ENCODE measurements around the gene PDZD2. TPM values are rescaled to one million over a fixed set of nuclear protein-coding genes. Genes with fewer than 3 reads are reported as not detected.

Gene PDZD2
- total and polyA plus RNA-seq, 2 experiments from 2014 or later = 0.21 TPM; not detected in 1

DNA sequence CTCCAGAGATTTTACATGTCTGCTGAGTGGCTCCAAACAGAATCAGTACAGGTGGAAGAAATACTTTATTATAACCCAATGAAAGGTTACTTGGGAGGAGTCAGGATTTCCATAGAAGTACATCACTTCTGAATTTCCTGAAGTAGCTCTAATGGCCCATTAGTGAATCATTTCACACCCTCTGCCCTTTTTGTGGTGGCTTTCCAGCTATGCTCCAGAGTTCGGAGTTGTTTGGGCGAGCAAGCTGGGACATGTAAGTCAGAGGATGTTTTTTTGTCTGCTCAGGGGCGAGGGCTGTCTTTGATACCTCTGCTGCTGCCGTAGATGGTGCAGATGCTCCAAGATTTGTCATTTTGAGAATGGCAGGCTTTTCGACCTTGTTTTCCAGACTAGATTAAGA lies 309.1 kb downstream of the PDZD2 start:
- H3K79me2 ChIP-seq (ENCODE audit: insufficient read depth) = no peaks in the 10 kb centered on the region
- no peak overlapping the region for H2AFZ ChIP-seq
- no peak for DNase-seq
- no peaks in the 10 kb centered on the region for H3K9me2 ChIP-seq (ENCODE audit: insufficient read depth)
- H3K9me3 ChIP-seq (ENCODE audit: low read depth) = no peaks in the 10 kb centered on the region
- H3F3A ChIP-seq (ENCODE audit: insufficient read depth) = no peaks in the 10 kb centered on the region
- no peak overlapping the region for H3K4me2 ChIP-seq (ENCODE audit: unreplicated experiment)
- TF ChIP-seq EZH2phosphoT487 (IDR thresholded peaks at IDR 0.05; ENCODE audit: insufficient read depth, low read depth) (no peak), EZH2 (IDR thresholded peaks at IDR 0.05; ENCODE audit: insufficient read depth, poor library complexity, severe bottlenecking) (no peak)
- WGBS, 2 experiments (ENCODE audit: low coverage in 1 of 2, low lambda C conversion rate in 2 of 2, missing lambda C conversion rate in 2 of 2) = 75 to 78% methylated on average over 5 of the region's 5 CpGs
- H3K9ac ChIP-seq = no peak overlapping the region
- H3K27me3 ChIP-seq (replicated peaks; ENCODE audit: insufficient read depth) = peaks cover 31% of the 10 kb centered on the region
- no peaks in the 10 kb centered on the region for H3K4me1 ChIP-seq (ENCODE audit: insufficient read depth)
- no peaks in the 10 kb centered on the region for H4K20me1 ChIP-seq (ENCODE audit: insufficient read depth)
- in situ Hi-C loops (cut with MboI) = no loop called here
- no peak overlapping the region for H3K27ac ChIP-seq
- no peak overlapping the region for H3K4me3 ChIP-seq
- no peaks in the 10 kb centered on the region for H3K36me3 ChIP-seq (ENCODE audit: low read depth)

DNA sequence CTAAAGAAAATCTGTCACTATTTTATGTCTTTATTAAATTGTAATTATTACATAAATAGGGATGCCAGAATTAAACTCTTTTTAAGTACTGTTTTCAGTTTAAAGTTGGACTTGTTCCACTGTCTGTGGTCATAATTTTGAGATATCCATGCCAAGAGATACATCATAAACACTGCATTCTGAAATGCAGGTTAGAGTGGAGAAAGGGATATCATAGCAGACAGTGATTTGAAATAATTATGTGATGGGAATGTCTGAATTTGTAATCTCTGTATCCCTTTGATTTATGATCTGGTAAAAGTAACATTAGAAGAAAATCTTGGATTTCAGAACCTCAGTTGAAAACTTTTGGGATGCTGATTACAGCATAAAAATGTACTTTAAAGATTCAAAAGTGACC lies 313.1 kb downstream of the PDZD2 start:
- Histone ChIP-seq H3F3A (ENCODE audit: insufficient read depth) (no peaks in the 10 kb centered on the region), H3K4me2 (ENCODE audit: unreplicated experiment) (no peak overlapping the region), H3K4me1 (ENCODE audit: insufficient read depth) (no peaks in the 10 kb centered on the region), H2AFZ (no peak overlapping the region), H3K27me3 (replicated peaks; ENCODE audit: insufficient read depth) (peaks cover 30% of the 10 kb centered on the region), H3K4me3 (no peak overlapping the region), H3K79me2 (ENCODE audit: insufficient read depth) (no peaks in the 10 kb centered on the region), H3K9me2 (ENCODE audit: insufficient read depth) (no peaks in the 10 kb centered on the region), H3K36me3 (ENCODE audit: low read depth) (no peaks in the 10 kb centered on the region), H4K20me1 (ENCODE audit: insufficient read depth) (no peaks in the 10 kb centered on the region), H3K27ac (no peak overlapping the region), H3K9me3 (ENCODE audit: low read depth) (no peaks in the 10 kb centered on the region), H3K9ac (no peak overlapping the region)
- TF ChIP-seq EZH2 (IDR thresholded peaks at IDR 0.05; ENCODE audit: insufficient read depth, poor library complexity, severe bottlenecking) (no peak), EZH2phosphoT487 (IDR thresholded peaks at IDR 0.05; ENCODE audit: insufficient read depth, low read depth) (no peak)
- in situ Hi-C loops (cut with MboI) = no loop called here
- DNase-seq = no peak

DNA sequence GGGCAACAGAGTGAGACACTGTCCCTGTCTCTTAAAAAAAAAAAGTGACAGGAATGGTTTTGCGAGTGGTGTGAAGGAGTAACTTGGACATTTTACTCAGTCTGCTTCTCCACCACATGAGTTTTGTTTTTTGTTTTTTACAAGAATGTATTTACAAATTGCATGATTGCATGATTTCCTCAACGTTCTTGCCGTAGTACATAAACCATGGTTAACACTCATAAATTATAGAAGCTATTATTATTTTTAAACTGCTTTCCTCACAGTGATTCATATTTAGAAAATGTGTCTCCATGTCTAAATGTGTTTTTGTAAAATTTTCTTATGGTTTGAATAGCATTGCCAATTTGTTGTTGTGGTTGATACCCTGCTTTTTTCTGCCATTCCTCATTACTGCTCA lies 315.2 kb downstream of the PDZD2 start:
- TF ChIP-seq EZH2 (IDR thresholded peaks at IDR 0.05; ENCODE audit: insufficient read depth, poor library complexity, severe bottlenecking) (no peak), EZH2phosphoT487 (IDR thresholded peaks at IDR 0.05; ENCODE audit: insufficient read depth, low read depth) (no peak)
- no peak overlapping the region for H2AFZ ChIP-seq
- WGBS, 2 experiments (ENCODE audit: low coverage in 1 of 2, low lambda C conversion rate in 2 of 2, missing lambda C conversion rate in 2 of 2) = 0 to 1% methylated on average over 3 of the region's 3 CpGs
- no peaks in the 10 kb centered on the region for H3K36me3 ChIP-seq (ENCODE audit: low read depth)
- no peaks in the 10 kb centered on the region for H3F3A ChIP-seq (ENCODE audit: insufficient read depth)
- no peak overlapping the region for H3K4me2 ChIP-seq (ENCODE audit: unreplicated experiment)
- DNase-seq = no peak
- no peak overlapping the region for H3K9ac ChIP-seq
- in situ Hi-C loops (cut with MboI) = no loop called here
- no peaks in the 10 kb centered on the region for H3K4me1 ChIP-seq (ENCODE audit: insufficient read depth)
- H3K79me2 ChIP-seq (ENCODE audit: insufficient read depth) = no peaks in the 10 kb centered on the region
- H3K27ac ChIP-seq = no peak overlapping the region
- no peaks in the 10 kb centered on the region for H3K9me3 ChIP-seq (ENCODE audit: low read depth)
- no peaks in the 10 kb centered on the region for H3K9me2 ChIP-seq (ENCODE audit: insufficient read depth)
- no peak overlapping the region for H3K4me3 ChIP-seq
- H4K20me1 ChIP-seq (ENCODE audit: insufficient read depth) = no peaks in the 10 kb centered on the region
- H3K27me3 ChIP-seq (replicated peaks; ENCODE audit: insufficient read depth) = peaks cover 38% of the 10 kb centered on the region

DNA sequence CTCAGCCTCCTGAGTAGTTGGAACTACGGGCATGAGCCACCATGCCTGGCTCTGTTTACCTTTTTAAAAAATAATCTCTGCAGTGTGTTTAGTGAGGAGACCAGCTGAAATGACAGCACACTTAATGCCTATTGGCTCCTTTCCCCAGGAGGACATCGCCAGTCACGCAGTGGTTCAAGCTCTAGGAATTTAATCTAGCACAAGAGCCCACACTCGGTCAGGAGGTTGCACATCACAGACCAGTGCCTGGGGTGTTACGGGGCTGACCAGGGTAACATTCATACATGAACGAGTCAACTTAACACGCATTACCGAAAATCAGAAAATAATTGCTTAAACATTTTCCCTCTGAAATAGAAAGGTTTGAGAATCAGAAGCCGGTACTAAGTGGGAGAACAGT lies 318.2 kb downstream of the PDZD2 start:
- H3K4me3 ChIP-seq = no peak overlapping the region
- H4K20me1 ChIP-seq (ENCODE audit: insufficient read depth) = no peaks in the 10 kb centered on the region
- no peak for TF ChIP-seq EZH2 (IDR thresholded peaks at IDR 0.05; ENCODE audit: insufficient read depth, poor library complexity, severe bottlenecking)
- no peak for TF ChIP-seq EZH2phosphoT487 (IDR thresholded peaks at IDR 0.05; ENCODE audit: insufficient read depth, low read depth)
- no peaks in the 10 kb centered on the region for H3K9me3 ChIP-seq (ENCODE audit: low read depth)
- WGBS, 2 experiments (ENCODE audit: low coverage in 1 of 2, low lambda C conversion rate in 2 of 2, missing lambda C conversion rate in 2 of 2) = 85 to 91% methylated on average over 9 of the region's 9 CpGs
- no peak overlapping the region for H3K27ac ChIP-seq
- no peak for DNase-seq
- H3F3A ChIP-seq (ENCODE audit: insufficient read depth) = no peaks in the 10 kb centered on the region
- H2AFZ ChIP-seq = no peak overlapping the region
- H3K9ac ChIP-seq = no peak overlapping the region
- in situ Hi-C loops (cut with MboI) = no loop called here
- no peaks in the 10 kb centered on the region for H3K36me3 ChIP-seq (ENCODE audit: low read depth)
- no peaks in the 10 kb centered on the region for H3K4me1 ChIP-seq (ENCODE audit: insufficient read depth)
- H3K4me2 ChIP-seq (ENCODE audit: unreplicated experiment) = no peak overlapping the region
- peaks cover 37% of the 10 kb centered on the region for H3K27me3 ChIP-seq (replicated peaks; ENCODE audit: insufficient read depth)
- H3K9me2 ChIP-seq (ENCODE audit: insufficient read depth) = no peaks in the 10 kb centered on the region
- H3K79me2 ChIP-seq (ENCODE audit: insufficient read depth) = no peaks in the 10 kb centered on the region

DNA sequence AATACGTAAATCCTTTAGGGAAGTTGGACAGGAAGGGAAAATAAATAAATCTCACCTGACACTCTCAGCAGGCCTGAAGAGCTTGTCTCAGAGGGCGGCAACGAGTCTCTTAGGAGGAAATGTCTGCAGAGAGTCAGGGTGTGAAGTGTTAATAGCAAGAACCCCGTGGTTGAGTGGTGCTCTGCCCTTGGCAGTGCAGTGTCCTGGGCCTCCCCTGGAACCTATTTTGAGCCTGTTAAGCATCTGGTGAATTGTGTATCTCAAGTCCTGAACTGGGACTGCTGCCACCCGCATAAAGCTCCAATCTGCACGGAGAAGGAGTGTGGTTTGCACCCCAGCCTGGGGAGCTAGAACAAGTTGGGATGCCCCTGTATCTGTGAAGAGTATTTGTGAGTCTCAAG lies 323.4 kb downstream of the PDZD2 start:
- Histone ChIP-seq H3K27ac (no peak overlapping the region), H3K4me1 (ENCODE audit: insufficient read depth) (0 out of 2 replicates have a peak, but pooled peaks cover 9% of the 10 kb centered on the region), H3K9ac (no peak overlapping the region), H3K79me2 (ENCODE audit: insufficient read depth) (no peaks in the 10 kb centered on the region), H3F3A (ENCODE audit: insufficient read depth) (no peaks in the 10 kb centered on the region), H3K9me3 (ENCODE audit: low read depth) (no peaks in the 10 kb centered on the region), H3K9me2 (ENCODE audit: insufficient read depth) (no peaks in the 10 kb centered on the region), H3K4me2 (ENCODE audit: unreplicated experiment) (no peak overlapping the region), H4K20me1 (ENCODE audit: insufficient read depth) (no peaks in the 10 kb centered on the region), H3K4me3 (no peak overlapping the region), H3K36me3 (ENCODE audit: low read depth) (no peaks in the 10 kb centered on the region), H3K27me3 (replicated peaks; ENCODE audit: insufficient read depth) (peaks cover 36% of the 10 kb centered on the region), H2AFZ (no peak overlapping the region)
- 75% methylated on average over 6 of the region's 6 CpGs for WGBS, 2 experiments (ENCODE audit: low coverage in 1 of 2, low lambda C conversion rate in 2 of 2, missing lambda C conversion rate in 2 of 2)
- no peak for TF ChIP-seq EZH2phosphoT487 (IDR thresholded peaks at IDR 0.05; ENCODE audit: insufficient read depth, low read depth)
- in situ Hi-C loops (cut with MboI) = no loop called here
- no peak for DNase-seq
